ENCODE data around the gene MYO1E. TPM values are rescaled to one million over a fixed set of nuclear protein-coding genes. Genes with fewer than 3 reads are reported as not detected.

Gene MYO1E
- total and polyA plus RNA-seq, 2 of the 8 experiments (the other 6 are each of a cell fraction or from before 2014, with no cell fraction given): 19.6 to 142 TPM

- 96% methylated on average over 5 of the region's 5 CpGs; no CpG with 5 or more reads in 1 of the 2 experiments for WGBS, 2 experiments (ENCODE audit: extremely low coverage in 1 of 2, insufficient coverage in 1 of 2, insufficient read length in 1 of 2, insufficient replicate concordance in 2 of 2, low coverage in 1 of 2, low lambda C conversion rate in 2 of 2, missing lambda C conversion rate in 1 of 2)
- Histone ChIP-seq H3K79me2 (ENCODE audit: control insufficient read depth in 1 of 2, insufficient read depth in 2 of 2, low read length in 2 of 2) (no peaks in the 10 kb centered on the region), H3K4me2 (ENCODE audit: insufficient read depth in 1 of 2, low read depth in 2 of 2, low read length in 2 of 2) (no peak overlapping the region)
- TF ChIP-seq MAFK (IDR thresholded peaks at IDR 0.05; ENCODE audit: low read depth, low read length) (no peak), KDM4A (IDR thresholded peaks at IDR 0.05; ENCODE audit: low read depth, low read length, severe bottlenecking) (no peak), CHD2 (IDR thresholded peaks at IDR 0.05; ENCODE audit: low read length) (no peak), POLR2AphosphoS5 (IDR thresholded peaks at IDR 0.05; ENCODE audit: low read depth, low read length) (no peak), JUN (IDR thresholded peaks at IDR 0.05; ENCODE audit: low read depth, low read length) (no peak), NRF1 (IDR thresholded peaks at IDR 0.05; ENCODE audit: low read depth, low read length) (no peak), CEBPB (IDR thresholded peaks at IDR 0.05; ENCODE audit: low read depth, low read length) (no peak), CTBP2 (IDR thresholded peaks at IDR 0.05; ENCODE audit: borderline replicate concordance, insufficient read depth, insufficient read length, low read length) (no peak), GABPA (IDR thresholded peaks at IDR 0.05; ENCODE audit: borderline replicate concordance, insufficient read depth, low read length) (no peak), JUND (IDR thresholded peaks at IDR 0.05; ENCODE audit: low read length) (no peak), ZNF274 (IDR thresholded peaks at IDR 0.05; ENCODE audit: borderline replicate concordance, extremely low read depth, low read length) (no peak), HDAC2 (IDR thresholded peaks at IDR 0.05; ENCODE audit: borderline replicate concordance in 1 of 2, low read depth in 2 of 2, low read length in 2 of 2) (no peak), POU5F1 (IDR thresholded peaks at IDR 0.05; ENCODE audit: low read depth, low read length) (no peak), YY1 (IDR thresholded peaks at IDR 0.05; ENCODE audit: low read depth, low read length) (no peak), TAF1 (IDR thresholded peaks at IDR 0.05; ENCODE audit: low read depth, low read length) (no peak)
Measured at GRCh38 chr15:59179717-59180116, 193.0 kb downstream of the MYO1E start.

More at GRCh38 chr15:59179717-59180116, 193.0 kb downstream of the MYO1E start:
- Histone ChIP-seq H3K4me3 (ENCODE audit: extremely low read depth in 1 of 4, insufficient read depth in 2 of 4, low read depth in 3 of 4, low read length in 4 of 4) (no peak overlapping the region), H4K8ac (ENCODE audit: extremely low read depth, insufficient read depth, low read length) (no peak overlapping the region), H3K79me1 (ENCODE audit: low read depth, low read length) (no peaks in the 10 kb centered on the region), H2AFZ (ENCODE audit: low read length) (no peak overlapping the region), H3K14ac (ENCODE audit: insufficient read length) (no peak overlapping the region), H3K4me1 (replicated peaks in 1 of 4; ENCODE audit: control insufficient read depth in 3 of 4, insufficient read depth in 4 of 4, low read length in 3 of 4) (no peaks in the 10 kb centered on the region), H3K27ac (ENCODE audit: low read depth, low read length) (no peak overlapping the region), H3K9ac (replicated peaks in 1 of 4; ENCODE audit: extremely low read depth in 1 of 4, low read depth in 3 of 4, low read length in 3 of 4) (no peak overlapping the region), H3K18ac (ENCODE audit: extremely low read depth, low read length) (no peak overlapping the region), H3K36me3 (ENCODE audit: control insufficient read depth in 2 of 4, insufficient read depth in 4 of 4, low read length in 3 of 4) (peaks cover 2 to 31% (median 16%) of the 10 kb centered on the region in 4 experiments; a peak in 7 of 8 replicates), H3K23ac (ENCODE audit: insufficient read length) (no peak overlapping the region), H4K5ac (ENCODE audit: insufficient read length, low read depth, low read length) (no peak overlapping the region), H4K20me1 (replicated peaks in 1 of 2; ENCODE audit: control insufficient read depth in 1 of 2, insufficient read depth in 2 of 2, low read length in 2 of 2) (peaks cover 0 to 1% of the 10 kb centered on the region in 2 experiments), H3K56ac (replicated peaks; ENCODE audit: insufficient read length, low read depth, low read length) (no peak overlapping the region), H2BK15ac (ENCODE audit: low read length) (no peak overlapping the region), H3K4ac (replicated peaks; ENCODE audit: insufficient read length, low read depth, low read length) (no peak overlapping the region), H2BK5ac (ENCODE audit: low read depth, low read length) (no peak overlapping the region), H2AK5ac (ENCODE audit: low read depth, low read length) (no peak overlapping the region), H4K91ac (replicated peaks; ENCODE audit: insufficient read length, low read length) (no peak overlapping the region), H3K23me2 (ENCODE audit: low read depth, low read length) (no peaks in the 10 kb centered on the region), H3K9me3 (ENCODE audit: insufficient read depth in 2 of 2, low read depth in 1 of 2, low read length in 1 of 2) (peaks cover 3 to 4% of the 10 kb centered on the region in 2 experiments; a peak in 1 of 4 replicates), H2BK20ac (ENCODE audit: low read length) (no peak overlapping the region), H2BK12ac (ENCODE audit: low read depth, low read length) (no peak overlapping the region), H2BK120ac (replicated peaks; ENCODE audit: low read depth, low read length) (no peak overlapping the region), H3K27me3 (replicated peaks in 1 of 4; ENCODE audit: control insufficient read depth in 3 of 4, extremely low read depth in 1 of 4, insufficient read depth in 3 of 4, low read length in 3 of 4) (no peaks in the 10 kb centered on the region)
- DNase-seq (ENCODE audit: low read depth in 1 of 2, low spot score in 2 of 2): no peak
- FAIRE-seq: no peak
- CTCF ChIA-PET (ENCODE audit: partially characterized antibody): interaction anchor here (0.6 to 1.2 kb wide), 2 partner anchors 24 to 52 kb away, joined by 4 to 5 read pairs; no protein-coding TSS in a partner anchor
- POLR2A ChIA-PET (ENCODE audit: partially characterized antibody): interaction anchor here (0.6 to 1.0 kb wide), 2 partner anchors 15 to 314 kb away, joined by 3 to 4 read pairs; no protein-coding TSS in a partner anchor
